HFFc6 (cell line): ENCODE results near the gene PPIP5K1. TPM values are rescaled to one million over a fixed set of nuclear protein-coding genes. Genes with fewer than 3 reads are reported as not detected.

Source experiments
- DNase-seq: peaks from one replicate; pipeline ENCODE4 v3.0.0-alpha.2; 2018
- H3K27ac Mint-ChIP-seq: 2 replicates; pipeline ENCODE4 v1.8.0; 2020; ENCODE audit warnings: mild to moderate bottlenecking, mixed read lengths
- H3K27me3 Mint-ChIP-seq: 2 replicates; pipeline ENCODE4 v1.8.0; 2021; ENCODE audit warnings: mild to moderate bottlenecking, moderate library complexity, mixed read lengths; ENCODE audit not compliant: insufficient read depth
- H3K36me3 Mint-ChIP-seq: 2 replicates; pipeline ENCODE4 v1.8.0; 2021; ENCODE audit warnings: low read depth, mixed read lengths
- H3K4me1 Mint-ChIP-seq: 2 replicates; pipeline ENCODE4 v1.8.0; 2020; ENCODE audit warnings: low read depth, mixed read lengths
- H3K4me3 Mint-ChIP-seq: 2 replicates; pipeline ENCODE4 v1.8.0; 2020; ENCODE audit warnings: mild to moderate bottlenecking, moderate library complexity, mixed read lengths
- H3K9me3 Mint-ChIP-seq: 2 replicates; pipeline ENCODE4 v1.8.0; 2020; ENCODE audit warnings: mild to moderate bottlenecking, mixed read lengths
- total RNA-seq, 6 experiments: library from RNA; stranded (reverse); fragmentation: NEBNext Ultra II Directional; extraction: Animal tissue kit (Norgen Biotek cat#: 25700); gene quantifications; 2 replicates in 1 of 6; 3 replicates in 5 of 6; pipeline ENCODE4 v1.2.3, GENCODE V29; 2021
- TF ChIP-seq, protein P1 (sequence below): fragments of 200-600 bp; sonication (generic); IDR thresholded peaks from 2 replicates; pipeline ENCODE4 v1.5.0; 2021; ENCODE audit warnings: antibody characterized with exemption, mild to moderate bottlenecking

The PPIP5K1 gene
- total RNA-seq, 6 experiments from 2014 or later = 16.3 to 23.3 (median 20.1) TPM

- Mint-ChIP-seq H3K4me1 (peaks cover 28% of the 10 kb centered on the region), H3K36me3 (peaks cover 15% of the 10 kb centered on the region; the same call in 1 of the 2 replicates), H3K4me3 (no peak overlapping the region), H3K27ac (peak overlapping the region; percentile 37; the same call in 1 of the 2 replicates), H3K9me3 (no peaks in the 10 kb centered on the region), H3K27me3 (no peaks in the 10 kb centered on the region)
- TF ChIP-seq, protein P1, sequence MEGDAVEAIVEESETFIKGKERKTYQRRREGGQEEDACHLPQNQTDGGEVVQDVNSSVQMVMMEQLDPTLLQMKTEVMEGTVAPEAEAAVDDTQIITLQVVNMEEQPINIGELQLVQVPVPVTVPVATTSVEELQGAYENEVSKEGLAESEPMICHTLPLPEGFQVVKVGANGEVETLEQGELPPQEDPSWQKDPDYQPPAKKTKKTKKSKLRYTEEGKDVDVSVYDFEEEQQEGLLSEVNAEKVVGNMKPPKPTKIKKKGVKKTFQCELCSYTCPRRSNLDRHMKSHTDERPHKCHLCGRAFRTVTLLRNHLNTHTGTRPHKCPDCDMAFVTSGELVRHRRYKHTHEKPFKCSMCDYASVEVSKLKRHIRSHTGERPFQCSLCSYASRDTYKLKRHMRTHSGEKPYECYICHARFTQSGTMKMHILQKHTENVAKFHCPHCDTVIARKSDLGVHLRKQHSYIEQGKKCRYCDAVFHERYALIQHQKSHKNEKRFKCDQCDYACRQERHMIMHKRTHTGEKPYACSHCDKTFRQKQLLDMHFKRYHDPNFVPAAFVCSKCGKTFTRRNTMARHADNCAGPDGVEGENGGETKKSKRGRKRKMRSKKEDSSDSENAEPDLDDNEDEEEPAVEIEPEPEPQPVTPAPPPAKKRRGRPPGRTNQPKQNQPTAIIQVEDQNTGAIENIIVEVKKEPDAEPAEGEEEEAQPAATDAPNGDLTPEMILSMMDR = no peak
- no peak for DNase-seq
These were observed 105.6 kb downstream of the PPIP5K1 start for GRCh38 chr15:43484455-43484854.

Other genes with a start within 250 kb of the PPIP5K1 start
- gene ZSCAN29, start 219.2 kb downstream of the PPIP5K1 start, total RNA-seq = 10 to 100 TPM; 12.7 to 16.7 (median 14.7) TPM
- 10 to 100 TPM; 16.1 to 22.2 (median 18.7) TPM for gene TUBGCP4, start 219.1 kb downstream of the PPIP5K1 start, total RNA-seq
- 10 to 100 TPM; 44.7 to 49.5 (median 46.4) TPM for gene TP53BP1, start 97.1 kb downstream of the PPIP5K1 start, total RNA-seq
- gene MAP1A, start 72.6 kb downstream of the PPIP5K1 start, total RNA-seq = 100 to 1,000 TPM; 136 to 174 (median 169) TPM
- not detected for gene CKMT1B, start 3.8 kb upstream of the PPIP5K1 start, total RNA-seq
- not detected for gene STRC, start 28.6 kb upstream of the PPIP5K1 start, total RNA-seq
- 1 to 10 TPM in 2 of 6 experiments, under 1 TPM in 4; 0.38 to 2.6 (median 0.74) TPM for gene CATSPER2, start 58.6 kb upstream of the PPIP5K1 start, total RNA-seq
- gene CKMT1A, start 103.7 kb upstream of the PPIP5K1 start, total RNA-seq = not detected
- gene PDIA3, start 156.2 kb upstream of the PPIP5K1 start, total RNA-seq = 100 to 1,000 TPM; 586 to 721 (median 660) TPM
- gene ELL3, start 186.8 kb upstream of the PPIP5K1 start, total RNA-seq = 1 to 10 TPM in 4 of 6 experiments, under 1 TPM in 2; 0.91 to 1.5 (median 1.1) TPM
- 1,000 to 10,000 TPM in 5 of 6 experiments, 100 to 1,000 TPM in 1; 908 to 1,158 (median 1,046) TPM for gene SERF2, start 202.1 kb upstream of the PPIP5K1 start, total RNA-seq
- under 1 TPM in 3 of 6 experiments, not detected in 3; 0.07 to 0.11 (median 0.09) TPM for gene SERINC4, start 210.0 kb upstream of the PPIP5K1 start, total RNA-seq
- gene HYPK, start 210.4 kb upstream of the PPIP5K1 start, total RNA-seq = 10 to 100 TPM; 12.3 to 33.8 (median 19.3) TPM
- gene MFAP1, start 234.5 kb upstream of the PPIP5K1 start, total RNA-seq = 10 to 100 TPM; 25.3 to 30.4 (median 27.3) TPM
- gene WDR76, start 236.8 kb upstream of the PPIP5K1 start, total RNA-seq = 10 to 100 TPM in 5 of 6 experiments, 1 to 10 TPM in 1; 8.8 to 25.1 (median 20.5) TPM